OCI-LY7 (cell line): ENCODE data around the gene PRELID2.

Experiments
- EZH2phosphoT487 ChIP-seq: fragments of 200-600 bp; sonication (generic); IDR thresholded peaks from 2 replicates; pipeline ENCODE4 v1.6.1; 2018; ENCODE audit warnings: low read depth, borderline replicate concordance, mild to moderate bottlenecking, mixed run types, antibody characterized with exemption, low read length, moderate library complexity, mixed read lengths
- TF ChIP-seq, protein P1 (sequence below): fragments of 200-600 bp; sonication (generic); conservative IDR thresholded peaks from 2 replicates; pipeline ENCODE4 v1.5.1; 2014; ENCODE audit warnings: mild to moderate bottlenecking, antibody characterized with exemption, low read length, moderate library complexity, mixed read lengths

DNA sequence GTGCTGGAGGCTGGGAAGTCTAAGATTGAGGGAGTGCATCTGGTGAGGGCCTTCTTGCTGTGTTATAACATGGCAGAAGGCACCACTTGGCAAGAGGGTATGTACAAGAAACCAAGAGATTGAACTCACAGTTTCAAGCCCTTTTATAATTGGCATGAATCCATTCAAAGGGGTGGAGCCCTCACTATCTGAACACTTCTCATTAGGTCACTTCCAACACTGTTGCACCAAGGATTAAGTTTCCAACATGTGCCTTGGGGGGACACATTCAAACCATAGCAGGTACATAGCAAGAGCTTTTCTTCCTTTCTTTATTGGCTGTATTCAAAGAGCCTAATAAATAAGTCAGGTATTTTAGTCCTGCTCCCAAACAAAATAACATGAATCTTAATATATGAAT lies 62.7 kb downstream of the PRELID2 start:
- TF ChIP-seq, protein P1, sequence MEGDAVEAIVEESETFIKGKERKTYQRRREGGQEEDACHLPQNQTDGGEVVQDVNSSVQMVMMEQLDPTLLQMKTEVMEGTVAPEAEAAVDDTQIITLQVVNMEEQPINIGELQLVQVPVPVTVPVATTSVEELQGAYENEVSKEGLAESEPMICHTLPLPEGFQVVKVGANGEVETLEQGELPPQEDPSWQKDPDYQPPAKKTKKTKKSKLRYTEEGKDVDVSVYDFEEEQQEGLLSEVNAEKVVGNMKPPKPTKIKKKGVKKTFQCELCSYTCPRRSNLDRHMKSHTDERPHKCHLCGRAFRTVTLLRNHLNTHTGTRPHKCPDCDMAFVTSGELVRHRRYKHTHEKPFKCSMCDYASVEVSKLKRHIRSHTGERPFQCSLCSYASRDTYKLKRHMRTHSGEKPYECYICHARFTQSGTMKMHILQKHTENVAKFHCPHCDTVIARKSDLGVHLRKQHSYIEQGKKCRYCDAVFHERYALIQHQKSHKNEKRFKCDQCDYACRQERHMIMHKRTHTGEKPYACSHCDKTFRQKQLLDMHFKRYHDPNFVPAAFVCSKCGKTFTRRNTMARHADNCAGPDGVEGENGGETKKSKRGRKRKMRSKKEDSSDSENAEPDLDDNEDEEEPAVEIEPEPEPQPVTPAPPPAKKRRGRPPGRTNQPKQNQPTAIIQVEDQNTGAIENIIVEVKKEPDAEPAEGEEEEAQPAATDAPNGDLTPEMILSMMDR = no peak
- TF ChIP-seq EZH2phosphoT487 = no peak
